ENCODE measurements around the gene NUTM2D. TPM values are rescaled to one million over a fixed set of nuclear protein-coding genes. Genes with fewer than 3 reads are reported as not detected.
"Not testable (repeated sequence)": the region's sequence is repeated elsewhere in the genome, so short reads cannot be mapped to it uniquely, and the experiment has no call there.

Gene NUTM2D
- 8.2 and 8.3 TPM in 2 replicates for polyA plus RNA-seq
- 12.4 and 13.9 TPM in 2 replicates for polyA minus RNA-seq

GRCh38 chr10:87357444-87357843, at the start of gene NUTM2D:
NUTM2D (plus strand) TSS chr10:87357744; CDS start chr10:87358266, 522 bp downstream.
- H3K4me2 ChIP-seq (ENCODE audit: low read length); H3K36me3 ChIP-seq (ENCODE audit: insufficient read depth, low read length); H4K20me1 ChIP-seq (ENCODE audit: insufficient read depth); H3F3A ChIP-seq (ENCODE audit: insufficient read depth, low read length, poor library complexity, severe bottlenecking); H3K27ac ChIP-seq (ENCODE audit: low read length); H3K79me2 ChIP-seq (replicated peaks; ENCODE audit: insufficient read depth, low read length); H3K9ac ChIP-seq (ENCODE audit: low read length); H3K9me3 ChIP-seq (ENCODE audit: low read length); H2AFZ ChIP-seq (ENCODE audit: low read depth, low read length); H3K27me3 ChIP-seq (ENCODE audit: insufficient read depth, low read depth, low read length); H3K4me3 ChIP-seq (ENCODE audit: low read length); H3K9me2 ChIP-seq (ENCODE audit: insufficient read depth, low read length): not testable (repeated sequence)

DNA sequence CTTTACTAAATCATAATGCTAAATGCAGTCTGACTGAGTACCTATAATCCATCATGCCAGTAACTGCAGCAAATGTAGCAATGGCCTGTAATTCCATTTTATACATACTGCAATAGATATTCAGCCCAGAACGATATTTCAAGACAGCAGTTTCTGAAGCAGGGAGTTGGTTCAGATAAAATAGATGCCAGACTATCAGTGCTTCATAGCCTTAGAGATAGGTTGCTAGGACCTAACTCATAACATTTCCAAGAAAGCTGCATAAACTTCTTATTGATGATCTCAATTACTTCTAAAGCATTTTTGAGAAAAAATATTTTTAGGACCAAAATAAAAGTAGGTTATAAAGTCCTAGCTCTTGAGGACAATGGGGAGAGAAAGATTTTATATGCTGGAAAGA, 48.8 kb upstream of the NUTM2D start:
- H3K4me2 ChIP-seq (ENCODE audit: low read length); H3K4me3 ChIP-seq (ENCODE audit: low read length); H4K20me1 ChIP-seq (ENCODE audit: insufficient read depth); H3K9ac ChIP-seq (ENCODE audit: low read length); H3K9me2 ChIP-seq (ENCODE audit: insufficient read depth, low read length); H3K27ac ChIP-seq (ENCODE audit: low read length); H3F3A ChIP-seq (ENCODE audit: insufficient read depth, low read length, poor library complexity, severe bottlenecking); H2AFZ ChIP-seq (ENCODE audit: low read depth, low read length); H3K79me2 ChIP-seq (replicated peaks; ENCODE audit: insufficient read depth, low read length); H3K9me3 ChIP-seq (ENCODE audit: low read length); H3K27me3 ChIP-seq (ENCODE audit: insufficient read depth, low read depth, low read length); H3K36me3 ChIP-seq (ENCODE audit: insufficient read depth, low read length): not testable (repeated sequence)

- H3K9ac ChIP-seq (ENCODE audit: low read length); H3F3A ChIP-seq (ENCODE audit: insufficient read depth, low read length, poor library complexity, severe bottlenecking); H3K27me3 ChIP-seq (ENCODE audit: insufficient read depth, low read depth, low read length); H3K36me3 ChIP-seq (ENCODE audit: insufficient read depth, low read length); H3K27ac ChIP-seq (ENCODE audit: low read length); H4K20me1 ChIP-seq (ENCODE audit: insufficient read depth); H3K79me2 ChIP-seq (replicated peaks; ENCODE audit: insufficient read depth, low read length); H3K4me3 ChIP-seq (ENCODE audit: low read length); H3K9me3 ChIP-seq (ENCODE audit: low read length); H3K4me2 ChIP-seq (ENCODE audit: low read length); H3K9me2 ChIP-seq (ENCODE audit: insufficient read depth, low read length); H2AFZ ChIP-seq (ENCODE audit: low read depth, low read length): not testable (repeated sequence)
These were observed 47.9 kb upstream of the NUTM2D start for GRCh38 chr10:87309657-87310056.

- not testable (repeated sequence) for H3K9me2 ChIP-seq (ENCODE audit: insufficient read depth, low read length); H4K20me1 ChIP-seq (ENCODE audit: insufficient read depth); H3K36me3 ChIP-seq (ENCODE audit: insufficient read depth, low read length); H3K4me2 ChIP-seq (ENCODE audit: low read length); H3K79me2 ChIP-seq (replicated peaks; ENCODE audit: insufficient read depth, low read length); H3K27me3 ChIP-seq (ENCODE audit: insufficient read depth, low read depth, low read length); H2AFZ ChIP-seq (ENCODE audit: low read depth, low read length); H3K27ac ChIP-seq (ENCODE audit: low read length); H3K4me3 ChIP-seq (ENCODE audit: low read length); H3F3A ChIP-seq (ENCODE audit: insufficient read depth, low read length, poor library complexity, severe bottlenecking); H3K9ac ChIP-seq (ENCODE audit: low read length); H3K9me3 ChIP-seq (ENCODE audit: low read length)
These were observed 46.0 kb upstream of the NUTM2D start for GRCh38 chr10:87311521-87311920.

DNA sequence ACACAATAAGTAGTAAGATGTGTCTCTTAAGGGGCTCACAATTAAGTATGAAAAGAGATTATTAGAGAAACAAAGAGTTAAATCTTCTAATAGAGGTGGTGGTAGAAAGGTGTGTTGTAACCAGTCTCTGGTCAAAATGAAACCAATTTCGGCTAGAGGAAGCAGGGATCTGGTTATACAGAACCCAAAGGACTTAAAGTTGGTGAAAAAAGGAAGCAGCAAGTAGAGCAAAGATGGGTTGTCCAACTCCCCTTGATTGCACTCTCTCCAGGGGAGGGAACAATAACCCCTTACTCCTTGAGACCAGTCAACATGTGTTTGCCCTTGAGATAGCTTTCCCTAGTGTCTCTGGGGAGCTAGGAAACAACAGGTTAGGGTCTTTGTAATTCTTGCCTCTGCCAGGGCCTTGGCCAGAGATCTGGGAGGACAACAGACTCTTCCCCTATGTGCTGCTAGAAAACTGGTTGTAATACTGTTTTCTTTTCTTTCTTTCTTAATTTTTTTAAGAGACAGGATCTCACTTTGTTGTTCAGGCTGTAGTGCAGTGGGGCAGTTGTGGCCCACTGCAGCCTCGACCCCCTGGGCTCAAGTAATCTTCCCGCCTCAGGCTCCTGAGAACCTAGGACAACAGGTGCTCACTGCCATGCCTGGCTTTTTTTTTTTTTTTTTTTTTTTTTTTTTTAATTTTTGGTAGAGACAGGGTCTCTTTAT, 43.7 kb upstream of the NUTM2D start:
- not testable (repeated sequence) for H3K9me3 ChIP-seq (ENCODE audit: low read length); H3K9ac ChIP-seq (ENCODE audit: low read length); H2AFZ ChIP-seq (ENCODE audit: low read depth, low read length); H3K4me3 ChIP-seq (ENCODE audit: low read length); H3K27ac ChIP-seq (ENCODE audit: low read length); H3K9me2 ChIP-seq (ENCODE audit: insufficient read depth, low read length); H3K36me3 ChIP-seq (ENCODE audit: insufficient read depth, low read length); H3F3A ChIP-seq (ENCODE audit: insufficient read depth, low read length, poor library complexity, severe bottlenecking); H3K79me2 ChIP-seq (replicated peaks; ENCODE audit: insufficient read depth, low read length); H4K20me1 ChIP-seq (ENCODE audit: insufficient read depth); H3K27me3 ChIP-seq (ENCODE audit: insufficient read depth, low read depth, low read length); H3K4me2 ChIP-seq (ENCODE audit: low read length)

- H3K36me3 ChIP-seq (ENCODE audit: insufficient read depth, low read length); H3K9me2 ChIP-seq (ENCODE audit: insufficient read depth, low read length); H3K9me3 ChIP-seq (ENCODE audit: low read length); H3K9ac ChIP-seq (ENCODE audit: low read length); H3K4me3 ChIP-seq (ENCODE audit: low read length); H4K20me1 ChIP-seq (ENCODE audit: insufficient read depth); H3F3A ChIP-seq (ENCODE audit: insufficient read depth, low read length, poor library complexity, severe bottlenecking); H3K27me3 ChIP-seq (ENCODE audit: insufficient read depth, low read depth, low read length); H3K79me2 ChIP-seq (replicated peaks; ENCODE audit: insufficient read depth, low read length); H3K4me2 ChIP-seq (ENCODE audit: low read length); H2AFZ ChIP-seq (ENCODE audit: low read depth, low read length); H3K27ac ChIP-seq (ENCODE audit: low read length): not testable (repeated sequence)
These were observed 43.1 kb upstream of the NUTM2D start for GRCh38 chr10:87314360-87314973.

GRCh38 chr10:87321505-87321904, 36.0 kb upstream of the NUTM2D start:
- not testable (repeated sequence) for H3K4me3 ChIP-seq (ENCODE audit: low read length)

DNA sequence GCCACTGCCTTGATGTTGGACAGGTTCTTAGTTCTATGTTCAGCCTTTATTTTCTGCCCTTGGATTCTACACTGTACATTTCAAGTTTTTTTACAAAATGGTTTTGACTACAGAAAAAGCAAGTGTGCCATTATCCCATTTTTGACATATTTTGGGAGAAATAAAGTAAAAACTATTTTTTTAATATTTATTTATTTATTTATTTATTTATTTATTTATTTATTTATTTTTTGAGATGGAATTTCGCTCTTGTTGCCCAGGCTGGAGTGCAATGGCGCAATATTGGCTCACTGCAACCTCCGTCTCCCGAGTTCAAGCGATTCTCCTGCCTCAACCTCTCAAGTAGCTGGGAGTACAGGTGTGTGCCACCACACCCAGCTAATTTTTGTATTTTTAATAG, 33.0 kb upstream of the NUTM2D start:
- H3K9ac ChIP-seq (ENCODE audit: low read length); H3K27me3 ChIP-seq (ENCODE audit: insufficient read depth, low read depth, low read length); H3F3A ChIP-seq (ENCODE audit: insufficient read depth, low read length, poor library complexity, severe bottlenecking); H3K27ac ChIP-seq (ENCODE audit: low read length); H3K9me2 ChIP-seq (ENCODE audit: insufficient read depth, low read length); H3K4me2 ChIP-seq (ENCODE audit: low read length); H3K9me3 ChIP-seq (ENCODE audit: low read length); H4K20me1 ChIP-seq (ENCODE audit: insufficient read depth); H2AFZ ChIP-seq (ENCODE audit: low read depth, low read length); H3K4me3 ChIP-seq (ENCODE audit: low read length); H3K36me3 ChIP-seq (ENCODE audit: insufficient read depth, low read length); H3K79me2 ChIP-seq (replicated peaks; ENCODE audit: insufficient read depth, low read length): not testable (repeated sequence)

More at GRCh38 chr10:87321505-87321904, 36.0 kb upstream of the NUTM2D start:
- H3K4me2 ChIP-seq (ENCODE audit: low read length); H3K9me2 ChIP-seq (ENCODE audit: insufficient read depth, low read length); H2AFZ ChIP-seq (ENCODE audit: low read depth, low read length); H3F3A ChIP-seq (ENCODE audit: insufficient read depth, low read length, poor library complexity, severe bottlenecking); H3K9ac ChIP-seq (ENCODE audit: low read length); H3K27me3 ChIP-seq (ENCODE audit: insufficient read depth, low read depth, low read length); H3K36me3 ChIP-seq (ENCODE audit: insufficient read depth, low read length); H3K27ac ChIP-seq (ENCODE audit: low read length); H3K79me2 ChIP-seq (replicated peaks; ENCODE audit: insufficient read depth, low read length); H3K9me3 ChIP-seq (ENCODE audit: low read length); H4K20me1 ChIP-seq (ENCODE audit: insufficient read depth): not testable (repeated sequence)
